Thoracic aorta (tissue), 2 donors: ENCODE results near the gene SNX25. TPM values are rescaled to one million over a fixed set of nuclear protein-coding genes. Genes with fewer than 3 reads are reported as not detected.

ENCODE experiments used
- ATAC-seq: fragments of 150-250 bp; one replicate; pipeline ENCODE4 v1.8.0; 2017; ENCODE audit warnings: low read depth; ENCODE audit not compliant: insufficient number of reproducible peaks, low FRiP score
- DNase-seq: peaks from one replicate; pipeline ENCODE4 v3.0.0-alpha.2; 2020; ENCODE audit warnings: low spot score
- H3K27ac ChIP-seq, 2 donors: fragments of 200-600 bp; sonication (generic); 1 replicate in 1 of 2; 2 replicates in 1 of 2; pipeline ENCODE4 v1.5.1; 2016; ENCODE audit warnings: mild to moderate bottlenecking in 2 of 2, moderate library complexity in 2 of 2
- H3K27me3 ChIP-seq: fragments of 200-600 bp; sonication (generic); replicated peaks from 2 replicates; pipeline ENCODE4 v1.6.0; 2016; ENCODE audit warnings: mild to moderate bottlenecking; ENCODE audit not compliant: insufficient read depth
- H3K36me3 ChIP-seq: fragments of 200-600 bp; sonication (generic); one replicate; pipeline ENCODE4 v1.5.1; 2016
- H3K4me1 ChIP-seq, 2 donors: fragments of 200-600 bp; sonication (generic); 1 replicate in 1 of 2; 2 replicates in 1 of 2; pipeline versions ENCODE4 v1.5.1 to v1.6.0; 2016; ENCODE audit warnings: low read depth in 2 of 2, mild to moderate bottlenecking in 1 of 2; ENCODE audit not compliant: control insufficient read depth in 1 of 2
- H3K4me3 ChIP-seq: fragments of 200-600 bp; sonication (generic); 2 replicates; pipeline ENCODE4 v1.5.1; 2016; ENCODE audit warnings: mild to moderate bottlenecking
- H3K9me3 ChIP-seq: fragments of 200-600 bp; sonication (generic); 2 replicates; pipeline ENCODE4 v1.5.1; 2016
- total RNA-seq, 2 donors: library from RNA; depleted of rRNA; stranded (reverse); fragments of >200 nt; gene quantifications; one replicate each; pipeline versions ENCODE4 v1.1.0 to v1.2.3, GENCODE V29; 2016
- TF ChIP-seq, protein P1 (sequence below): fragments of 200-600 bp; sonication (generic); IDR thresholded peaks from one replicate; pipeline ENCODE4 v1.5.1; 2019; ENCODE audit warnings: antibody characterized with exemption

The SNX25 gene
- total RNA-seq, 2 donors from 2014 or later, result 31.3 to 38.0 TPM

DNA sequence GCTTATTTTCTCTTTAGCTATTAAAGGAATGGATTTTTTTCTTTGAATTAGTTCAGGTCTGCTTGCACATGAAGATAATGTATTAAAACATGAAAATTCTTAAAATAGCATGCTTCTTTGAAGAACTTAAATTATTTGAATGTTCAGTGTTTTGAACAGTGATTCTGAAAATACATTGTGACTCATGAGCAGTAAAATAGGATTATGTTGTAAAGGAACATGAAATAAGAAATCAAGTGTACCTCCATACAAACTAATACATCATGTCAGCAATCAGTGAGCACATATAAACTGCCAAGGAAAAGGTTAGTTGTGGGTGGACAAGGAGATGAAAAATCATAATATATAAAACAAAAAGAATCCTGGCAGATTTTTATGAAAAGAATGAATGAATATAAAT is 66.1 kb downstream of the SNX25 start:
- H3K9me3 ChIP-seq, result no peaks in the 10 kb centered on the region
- TF ChIP-seq, protein P1, sequence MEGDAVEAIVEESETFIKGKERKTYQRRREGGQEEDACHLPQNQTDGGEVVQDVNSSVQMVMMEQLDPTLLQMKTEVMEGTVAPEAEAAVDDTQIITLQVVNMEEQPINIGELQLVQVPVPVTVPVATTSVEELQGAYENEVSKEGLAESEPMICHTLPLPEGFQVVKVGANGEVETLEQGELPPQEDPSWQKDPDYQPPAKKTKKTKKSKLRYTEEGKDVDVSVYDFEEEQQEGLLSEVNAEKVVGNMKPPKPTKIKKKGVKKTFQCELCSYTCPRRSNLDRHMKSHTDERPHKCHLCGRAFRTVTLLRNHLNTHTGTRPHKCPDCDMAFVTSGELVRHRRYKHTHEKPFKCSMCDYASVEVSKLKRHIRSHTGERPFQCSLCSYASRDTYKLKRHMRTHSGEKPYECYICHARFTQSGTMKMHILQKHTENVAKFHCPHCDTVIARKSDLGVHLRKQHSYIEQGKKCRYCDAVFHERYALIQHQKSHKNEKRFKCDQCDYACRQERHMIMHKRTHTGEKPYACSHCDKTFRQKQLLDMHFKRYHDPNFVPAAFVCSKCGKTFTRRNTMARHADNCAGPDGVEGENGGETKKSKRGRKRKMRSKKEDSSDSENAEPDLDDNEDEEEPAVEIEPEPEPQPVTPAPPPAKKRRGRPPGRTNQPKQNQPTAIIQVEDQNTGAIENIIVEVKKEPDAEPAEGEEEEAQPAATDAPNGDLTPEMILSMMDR, result no peak
- no peak overlapping the region for H3K4me3 ChIP-seq
- H3K27me3 ChIP-seq, result no peaks in the 10 kb centered on the region
- DNase-seq, result no peak
- peaks cover 10 to 24% of the 10 kb centered on the region in 2 donors for H3K4me1 ChIP-seq
- no peaks in the 10 kb centered on the region for H3K36me3 ChIP-seq
- H3K27ac ChIP-seq, result no peak overlapping the region
- ATAC-seq, result no peak

DNA sequence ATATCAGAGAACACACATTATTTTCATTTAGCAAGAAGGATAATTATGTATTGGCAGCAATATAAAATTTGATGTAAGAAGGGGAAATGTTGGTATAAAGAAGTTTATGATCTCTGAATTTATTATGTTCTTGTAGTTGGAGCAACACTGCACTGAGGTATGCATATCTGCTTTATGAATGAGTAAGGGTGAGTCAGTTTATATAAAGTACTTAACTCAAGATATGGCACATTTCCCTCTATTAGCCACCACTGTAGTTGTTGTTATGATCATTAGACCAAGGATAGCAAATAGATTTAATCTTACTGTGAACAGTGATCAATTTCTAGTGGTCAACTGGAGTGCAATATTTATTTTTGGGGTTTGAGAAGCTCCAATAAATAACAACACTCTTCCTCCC is 66.6 kb downstream of the SNX25 start:
- H3K36me3 ChIP-seq, result no peaks in the 10 kb centered on the region
- peaks cover 10 to 24% of the 10 kb centered on the region in 2 donors for H3K4me1 ChIP-seq
- ATAC-seq, result no peak
- TF ChIP-seq, protein P1, result no peak
- no peak overlapping the region for H3K4me3 ChIP-seq
- H3K27ac ChIP-seq, result no peak overlapping the region
- H3K9me3 ChIP-seq, result no peaks in the 10 kb centered on the region
- no peaks in the 10 kb centered on the region for H3K27me3 ChIP-seq
- DNase-seq, result no peak

DNA sequence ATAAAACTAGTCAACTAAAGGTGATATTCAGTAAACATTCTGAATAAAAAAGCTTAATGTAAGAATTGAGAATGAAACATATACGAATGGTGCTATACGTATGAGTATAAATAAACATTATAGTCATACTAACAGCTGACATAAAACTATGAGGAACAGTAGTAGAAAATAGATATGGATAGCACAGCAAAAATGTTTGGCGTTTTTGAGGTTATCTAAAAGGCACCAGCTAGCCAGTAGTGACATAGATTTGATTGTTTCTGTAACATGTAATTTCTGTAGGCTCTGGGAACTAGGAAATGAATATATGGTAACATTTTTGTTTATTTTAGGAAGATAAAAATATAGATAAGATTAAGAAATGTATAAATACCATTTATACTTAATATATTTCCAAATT is 69.3 kb downstream of the SNX25 start:
- peaks cover 10 to 29% of the 10 kb centered on the region in 2 donors for H3K4me1 ChIP-seq
- H3K27me3 ChIP-seq, result no peaks in the 10 kb centered on the region
- DNase-seq (no peak), ATAC-seq (no peak)
- TF ChIP-seq, protein P1, result no peak
- H3K36me3 ChIP-seq, result no peaks in the 10 kb centered on the region
- no peak overlapping the region for H3K4me3 ChIP-seq
- no peak overlapping the region for H3K27ac ChIP-seq
- H3K9me3 ChIP-seq, result no peaks in the 10 kb centered on the region

DNA sequence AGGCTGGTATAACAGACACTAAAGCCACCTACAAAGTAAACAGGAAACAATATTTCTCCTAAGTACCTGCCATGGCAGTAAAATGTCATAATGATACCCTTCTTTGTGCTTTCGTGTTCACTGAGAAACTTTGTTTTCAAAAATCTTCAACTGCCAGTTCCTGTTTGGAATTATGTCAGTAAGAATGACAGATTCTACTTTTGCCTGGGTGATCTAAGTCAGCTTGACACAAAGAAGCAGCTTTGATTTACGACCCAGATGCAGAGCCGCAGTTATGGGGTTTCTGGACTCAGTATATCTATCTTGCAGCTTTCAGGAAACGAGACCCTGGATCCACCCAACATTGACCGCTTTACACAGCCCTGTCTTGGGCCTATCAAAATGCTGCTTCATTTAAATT is 71.2 kb downstream of the SNX25 start:
- Histone ChIP-seq H3K9me3 (no peaks in the 10 kb centered on the region), H3K36me3 (no peaks in the 10 kb centered on the region), H3K4me3 (no peak overlapping the region), H3K27me3 (no peaks in the 10 kb centered on the region), H3K27ac (no peak overlapping the region), H3K4me1 (peaks cover 1 to 25% of the 10 kb centered on the region in 2 donors)
- ATAC-seq (no peak), DNase-seq (no peak)
- TF ChIP-seq, protein P1, result no peak

DNA sequence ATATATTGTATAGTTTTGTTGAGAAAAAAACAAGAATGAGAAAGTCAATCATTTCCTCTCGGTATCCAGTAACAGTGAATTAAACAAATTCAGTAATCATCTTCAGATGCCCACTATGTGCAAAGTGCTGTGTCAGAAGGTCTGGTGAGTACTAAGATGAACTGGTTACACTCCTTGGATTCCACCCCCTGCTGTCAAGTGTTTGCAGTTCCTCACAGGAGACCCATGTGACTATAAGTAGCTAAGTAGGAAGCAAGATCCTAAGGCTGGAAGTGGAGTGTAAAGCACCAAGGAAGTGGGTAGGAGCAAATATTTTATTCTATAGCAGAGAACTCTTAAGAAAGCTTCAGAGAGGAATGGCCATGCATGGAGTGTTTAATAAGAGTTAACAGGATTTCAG is 73.6 kb downstream of the SNX25 start:
- TF ChIP-seq, protein P1, result no peak

More for the DNA sequence above, 73.6 kb downstream of the SNX25 start:
- Histone ChIP-seq H3K9me3 (no peaks in the 10 kb centered on the region), H3K27ac (no peak overlapping the region), H3K4me3 (no peak overlapping the region), H3K36me3 (no peaks in the 10 kb centered on the region), H3K27me3 (no peaks in the 10 kb centered on the region), H3K4me1 (peaks cover 8 to 41% of the 10 kb centered on the region in 2 donors)
- DNase-seq (no peak), ATAC-seq (no peak)
